OCI-LY1 (cell line): ENCODE results near the gene SEPHS2.
"Not testable (repeated sequence)": the region's sequence is repeated elsewhere in the genome, so short reads cannot be mapped to it uniquely, and the experiment has no call there.

Source experiments
- H2AFZ ChIP-seq: fragments of 200-600 bp; sonication (generic), shearing (Covaris generic); 2 replicates; pipeline ENCODE4 v1.6.0; 2014; ENCODE audit warnings: antibody characterized with exemption, mild to moderate bottlenecking, low read length
- H3F3A ChIP-seq: fragments of 200-600 bp; sonication (generic), shearing (Covaris generic); 2 replicates; pipeline ENCODE4 v1.6.0; 2014; ENCODE audit warnings: mild to moderate bottlenecking, antibody characterized with exemption, low read length, moderate library complexity; ENCODE audit not compliant: insufficient read depth
- H3K27ac ChIP-seq: fragments of 200-600 bp; sonication (generic); 2 replicates; pipeline ENCODE4 v1.5.1; 2014; ENCODE audit warnings: low read length, mixed run types, mild to moderate bottlenecking, low read depth; ENCODE audit not compliant: poor library complexity, severe bottlenecking
- H3K27me3 ChIP-seq: fragments of 200-600 bp; sonication (generic); 2 replicates; pipeline ENCODE4 v1.6.0; 2014; ENCODE audit warnings: antibody characterized with exemption, mild to moderate bottlenecking, low read length, moderate library complexity; ENCODE audit not compliant: insufficient read depth
- H3K36me3 ChIP-seq: fragments of 200-600 bp; sonication (generic); 2 replicates; pipeline ENCODE4 v1.6.1; 2014; ENCODE audit warnings: mild to moderate bottlenecking, antibody characterized with exemption, low read length, moderate library complexity, mixed read lengths; ENCODE audit not compliant: insufficient read depth
- H3K4me1 ChIP-seq: fragments of 200-600 bp; sonication (generic); 2 replicates; pipeline ENCODE4 v1.5.1; 2014; ENCODE audit warnings: mild to moderate bottlenecking, low read length, moderate library complexity; ENCODE audit not compliant: insufficient read depth, severe bottlenecking
- H3K4me2 ChIP-seq: fragments of 200-600 bp; sonication (generic), shearing (Covaris generic); 2 replicates; pipeline ENCODE4 v1.6.1; 2014; ENCODE audit warnings: low read length
- H3K4me3 ChIP-seq: fragments of 200-600 bp; sonication (generic); 2 replicates; pipeline ENCODE4 v1.5.1; 2014; ENCODE audit warnings: low read length, low read depth, mild to moderate bottlenecking, mixed read lengths; ENCODE audit not compliant: poor library complexity, severe bottlenecking
- H3K79me2 ChIP-seq: fragments of 200-600 bp; shearing (Covaris generic); 2 replicates; pipeline ENCODE4 v1.6.1; 2016; ENCODE audit warnings: mixed run types, low read length, mixed read lengths; ENCODE audit not compliant: insufficient read depth
- H3K9ac ChIP-seq: fragments of 200-600 bp; sonication (generic), shearing (Covaris generic); 2 replicates; pipeline ENCODE4 v1.6.1; 2014; ENCODE audit warnings: mild to moderate bottlenecking, low read length, mixed read lengths
- H3K9me2 ChIP-seq: fragments of 200-600 bp; sonication (generic), shearing (Covaris generic); 2 replicates; pipeline ENCODE4 v1.6.1; 2014; ENCODE audit warnings: low read depth, mild to moderate bottlenecking, low read length, mixed read lengths
- H3K9me3 ChIP-seq: fragments of 200-600 bp; shearing (Covaris generic); 2 replicates; pipeline ENCODE4 v1.6.1; 2014; ENCODE audit warnings: low read length, mixed read lengths
- H4K20me1 ChIP-seq: fragments of 200-600 bp; sonication (generic), shearing (Covaris generic); 2 replicates; pipeline ENCODE4 v1.6.0; 2016; ENCODE audit warnings: mild to moderate bottlenecking, low read length; ENCODE audit not compliant: insufficient read depth
- EZH2 ChIP-seq: fragments of 200-600 bp; sonication (generic), shearing (Covaris generic); IDR thresholded peaks from 2 replicates; pipeline ENCODE4 v1.8.0; 2017; ENCODE audit warnings: borderline replicate concordance, mixed run types, mild to moderate bottlenecking, antibody characterized with exemption, low read length, moderate library complexity, mixed read lengths
- TF ChIP-seq, protein P1 (sequence below): fragments of 200-600 bp; sonication (generic), shearing (Covaris generic); IDR thresholded peaks from 2 replicates; pipeline ENCODE4 v1.5.1; 2017; ENCODE audit warnings: mild to moderate bottlenecking, antibody characterized with exemption, low read length, moderate library complexity, mixed read lengths

The SEPHS2 gene

DNA sequence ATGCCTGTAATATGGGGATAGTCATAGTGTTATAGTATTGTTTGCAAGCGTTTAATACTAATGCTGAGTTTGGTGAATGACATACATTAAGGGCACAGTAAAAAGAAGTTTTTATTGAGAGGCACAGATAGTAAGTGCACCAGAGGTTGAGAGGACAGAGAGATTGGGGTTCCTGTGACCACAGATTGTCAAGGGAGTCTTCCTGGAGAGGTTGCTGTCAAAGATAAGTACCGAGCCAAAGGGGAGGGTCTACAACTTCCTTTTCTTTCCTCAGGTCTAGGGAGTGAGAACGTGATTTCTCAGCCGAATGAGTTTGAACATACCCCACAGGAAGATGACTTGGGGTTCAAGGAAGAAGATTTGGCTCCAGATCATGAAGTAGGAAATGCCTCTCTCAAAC lies 48.6 kb downstream of the SEPHS2 start:
- Histone ChIP-seq H3K27ac (no peak overlapping the region), H3K4me3 (no peak overlapping the region), H3K9me2 (no peaks in the 10 kb centered on the region), H3K9me3 (no peaks in the 10 kb centered on the region), H3K36me3 (peaks cover 30% of the 10 kb centered on the region), H3K4me1 (peaks cover 35% of the 10 kb centered on the region), H3K4me2 (no peak overlapping the region; the same call in 1 of the 2 replicates), H2AFZ (no peak overlapping the region), H4K20me1 (no peaks in the 10 kb centered on the region), H3K9ac (no peak overlapping the region), H3K79me2 (no peaks in the 10 kb centered on the region), H3K27me3 (no peaks in the 10 kb centered on the region), H3F3A (no peaks in the 10 kb centered on the region)
- TF ChIP-seq, protein P1, sequence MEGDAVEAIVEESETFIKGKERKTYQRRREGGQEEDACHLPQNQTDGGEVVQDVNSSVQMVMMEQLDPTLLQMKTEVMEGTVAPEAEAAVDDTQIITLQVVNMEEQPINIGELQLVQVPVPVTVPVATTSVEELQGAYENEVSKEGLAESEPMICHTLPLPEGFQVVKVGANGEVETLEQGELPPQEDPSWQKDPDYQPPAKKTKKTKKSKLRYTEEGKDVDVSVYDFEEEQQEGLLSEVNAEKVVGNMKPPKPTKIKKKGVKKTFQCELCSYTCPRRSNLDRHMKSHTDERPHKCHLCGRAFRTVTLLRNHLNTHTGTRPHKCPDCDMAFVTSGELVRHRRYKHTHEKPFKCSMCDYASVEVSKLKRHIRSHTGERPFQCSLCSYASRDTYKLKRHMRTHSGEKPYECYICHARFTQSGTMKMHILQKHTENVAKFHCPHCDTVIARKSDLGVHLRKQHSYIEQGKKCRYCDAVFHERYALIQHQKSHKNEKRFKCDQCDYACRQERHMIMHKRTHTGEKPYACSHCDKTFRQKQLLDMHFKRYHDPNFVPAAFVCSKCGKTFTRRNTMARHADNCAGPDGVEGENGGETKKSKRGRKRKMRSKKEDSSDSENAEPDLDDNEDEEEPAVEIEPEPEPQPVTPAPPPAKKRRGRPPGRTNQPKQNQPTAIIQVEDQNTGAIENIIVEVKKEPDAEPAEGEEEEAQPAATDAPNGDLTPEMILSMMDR = no peak
- no peak for TF ChIP-seq EZH2

DNA sequence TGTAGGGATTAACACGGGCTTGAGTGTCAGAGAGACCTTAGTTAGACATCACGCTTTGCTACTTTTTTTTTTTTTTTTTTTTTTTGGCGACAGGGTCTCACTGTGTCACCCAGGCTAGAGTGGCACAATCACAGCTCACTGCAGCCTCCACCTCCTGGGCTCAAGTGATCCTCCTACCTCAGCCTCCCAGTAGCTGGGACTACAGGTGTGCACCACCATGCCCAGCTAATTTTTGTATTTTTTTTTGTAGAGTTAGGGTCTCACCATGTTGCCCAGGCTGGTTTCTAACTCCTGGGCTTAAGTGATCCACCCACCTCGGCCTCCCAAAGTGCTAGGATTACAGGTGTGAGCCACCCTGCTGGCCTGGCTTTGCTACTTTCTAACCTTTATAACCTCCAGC lies 49.0 kb downstream of the SEPHS2 start:
- H2AFZ ChIP-seq, H3K9me2 ChIP-seq, H3K9me3 ChIP-seq, H3K27me3 ChIP-seq, H4K20me1 ChIP-seq, H3F3A ChIP-seq, H3K79me2 ChIP-seq, H3K27ac ChIP-seq: not testable (repeated sequence)
- Histone ChIP-seq H3K9ac (peak overlapping the region; percentile 84; the same call in 1 of the 2 replicates), H3K4me1 (peaks cover 35% of the 10 kb centered on the region), H3K36me3 (peaks cover 30% of the 10 kb centered on the region), H3K4me2 (peak overlapping the region; percentile 90), H3K4me3 (peak overlapping the region; percentile 87)

DNA sequence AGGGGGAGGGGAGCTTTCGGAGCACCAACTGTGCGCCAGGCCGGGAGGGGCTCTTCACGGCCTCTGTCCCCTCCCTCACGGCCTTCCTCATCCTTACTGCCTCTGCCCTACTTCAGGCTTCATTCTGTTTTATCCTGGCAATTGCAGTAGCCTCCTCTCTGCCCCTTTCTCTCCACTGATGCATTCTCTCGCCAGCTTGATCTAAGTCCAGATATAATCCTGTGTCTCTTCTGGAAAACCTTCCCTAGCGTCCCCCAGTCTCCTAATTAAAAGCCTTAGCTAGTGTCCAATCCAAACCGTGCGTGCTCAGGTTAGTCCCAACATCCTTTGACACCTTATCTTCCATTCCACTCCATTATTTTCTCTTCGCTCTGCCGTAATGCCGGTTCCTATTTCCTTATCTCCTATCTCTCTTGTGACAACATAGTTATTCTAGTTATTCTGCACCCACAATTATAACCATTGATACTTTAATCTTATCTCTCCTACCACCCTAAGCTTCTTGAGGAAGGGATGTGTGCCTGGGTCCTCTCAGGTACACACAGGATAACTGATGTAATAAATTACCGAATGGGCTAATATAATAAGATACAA lies 49.6 kb downstream of the SEPHS2 start:
- Histone ChIP-seq H3K79me2 (no peaks in the 10 kb centered on the region), H3K4me2 (peak overlapping the region; percentile 90), H2AFZ (no peak overlapping the region), H3F3A (no peaks in the 10 kb centered on the region), H3K27me3 (no peaks in the 10 kb centered on the region), H3K9me2 (no peaks in the 10 kb centered on the region), H3K4me3 (peak overlapping the region; percentile 87), H4K20me1 (no peaks in the 10 kb centered on the region), H3K9ac (peak overlapping the region; percentile 84), H3K9me3 (no peaks in the 10 kb centered on the region), H3K36me3 (peaks cover 30% of the 10 kb centered on the region), H3K4me1 (peaks cover 35% of the 10 kb centered on the region), H3K27ac (no peak overlapping the region)
- no peak for TF ChIP-seq EZH2
- TF ChIP-seq, protein P1 = no peak
